ENCODE measurements around the gene AIFM2. TPM values are rescaled to one million over a fixed set of nuclear protein-coding genes. Genes with fewer than 3 reads are reported as not detected.

Gene AIFM2
- total and polyA plus RNA-seq, 9 of the 15 experiments (the other 6 are each of a cell fraction or from before 2014, with no cell fraction given) = 2.7 to 14.1 (median 9.2) TPM

GRCh38 chr10:70115948-70116682 is 16.5 kb downstream of the AIFM2 start (continued):
- TF ChIP-seq TFAP4 (CRISPR knock-in tag; IDR thresholded peaks at IDR 0.05; ENCODE audit: borderline replicate concordance) (peak; percentile 46; the same call in 1 of the 2 replicates), KLF1 (tag; IDR thresholded peaks at IDR 0.05) (no peak), CHD4 (IDR thresholded peaks at IDR 0.05; ENCODE audit: insufficient read depth, insufficient replicate concordance, low read depth, low read length, poor library complexity, severe bottlenecking) (no peak), CTCF (IDR thresholded peaks at IDR 0.05 in 2 of 3, conservative IDR thresholded peaks at IDR 0.05 in 1 of 3; ENCODE audit: insufficient read depth in 2 of 3, low read depth in 1 of 3, low read length in 3 of 3) (peak; percentile 85 to 97 (median 89)), MAFF (IDR thresholded peaks at IDR 0.05; ENCODE audit: low read length) (no peak), ZNF121 (CRISPR knock-in tag; conservative IDR thresholded peaks at IDR 0.05) (no peak), ZNF311 (CRISPR knock-in tag; IDR thresholded peaks at IDR 0.05) (no peak), CREB1 (IDR thresholded peaks at IDR 0.05) (no peak), CREB1 (CRISPR knock-in tag; IDR thresholded peaks at IDR 0.05) (peak; percentile 38; the same call in 1 of the 2 replicates), MCM5 (IDR thresholded peaks at IDR 0.05; ENCODE audit: low read depth) (no peak)
